Stimulated activated CD4-positive, alpha-beta T cell treated with anti-CD3 and anti-CD28 coated beads, Interleukin-1b, Interleukin-23, amount 100 ng/mL, for 1 hour (primary cell): ENCODE results near the gene MAPK13.
"Not testable (repeated sequence)": the region's sequence is repeated elsewhere in the genome, so short reads cannot be mapped to it uniquely, and the experiment has no call there.

ENCODE experiments used
- DNase-seq, 2 donors: peaks; one replicate each; pipeline ENCODE4 v3.0.0-alpha.2; 2020; ENCODE audit warnings: low read depth in 2 of 2

MAPK13 gene

GRCh38 chr6:36114798-36115408 lies 15.4 kb upstream of the MAPK13 start:
- no peak for DNase-seq

- no peak for DNase-seq
Observed at GRCh38 chr6:36115412-36115811, 14.9 kb upstream of the MAPK13 start.

GRCh38 chr6:36116066-36116864 lies 14.0 kb upstream of the MAPK13 start:
- no peak for DNase-seq

- DNase-seq: no peak
Observed at GRCh38 chr6:36116943-36117342, 13.4 kb upstream of the MAPK13 start.

- DNase-seq: no peak
Observed at GRCh38 chr6:36117658-36118549, 12.4 kb upstream of the MAPK13 start.

GRCh38 chr6:36118550-36119107 lies 11.7 kb upstream of the MAPK13 start:
- no peak for DNase-seq

GRCh38 chr6:36119209-36119608 lies 11.1 kb upstream of the MAPK13 start:
- no peak for DNase-seq

- DNase-seq: no peak
Observed at GRCh38 chr6:36120018-36120417, 10.3 kb upstream of the MAPK13 start.

- peak; percentile 35 to 42 for DNase-seq
Observed at GRCh38 chr6:36120539-36120938, 9.8 kb upstream of the MAPK13 start.

GRCh38 chr6:36120979-36121786 lies 9.1 kb upstream of the MAPK13 start:
- no peak for DNase-seq

GRCh38 chr6:36121787-36122494 lies 8.4 kb upstream of the MAPK13 start:
- DNase-seq: no peak

GRCh38 chr6:36122495-36123269 lies 7.6 kb upstream of the MAPK13 start:
- DNase-seq: no peak

- peak; percentile 77 to 79 for DNase-seq
Observed at GRCh38 chr6:36123270-36124139, 6.8 kb upstream of the MAPK13 start.

- not testable (repeated sequence) for DNase-seq
Observed at GRCh38 chr6:36124346-36124745, 6.0 kb upstream of the MAPK13 start.

GRCh38 chr6:36124881-36125280 lies 5.4 kb upstream of the MAPK13 start:
- no peak for DNase-seq

GRCh38 chr6:36125575-36125974 lies 4.7 kb upstream of the MAPK13 start:
- no peak for DNase-seq

- DNase-seq: no peak
Observed at GRCh38 chr6:36126121-36126520, 4.2 kb upstream of the MAPK13 start.

GRCh38 chr6:36126553-36127458 lies 3.5 kb upstream of the MAPK13 start:
- no peak for DNase-seq
